Pons (tissue), 1 donor: ENCODE results near the gene BACH2.
"Not testable (repeated sequence)": the region's sequence is repeated elsewhere in the genome, so short reads cannot be mapped to it uniquely, and the experiment has no call there.

Source experiments
- DNase-seq: peaks from one replicate; pipeline ENCODE4 v3.0.0-alpha.2; 2016; ENCODE audit warnings: low spot score

BACH2 gene

GRCh38 chr6:90212274-90212673 is 84.4 kb downstream of the BACH2 start:
- DNase-seq = no peak

- no peak for DNase-seq
Observed at GRCh38 chr6:90209527-90209926, 87.1 kb downstream of the BACH2 start.

GRCh38 chr6:90208690-90209089 is 88.0 kb downstream of the BACH2 start:
- not testable (repeated sequence) for DNase-seq

GRCh38 chr6:90204327-90205056 is 92.2 kb downstream of the BACH2 start:
- no peak for DNase-seq

- DNase-seq = no peak
Observed at GRCh38 chr6:90203672-90204071, 93.0 kb downstream of the BACH2 start.

- DNase-seq = no peak
Observed at GRCh38 chr6:90202156-90202555, 94.5 kb downstream of the BACH2 start.

GRCh38 chr6:90199900-90200299 is 96.7 kb downstream of the BACH2 start:
- no peak for DNase-seq

- DNase-seq = no peak
Observed at GRCh38 chr6:90198758-90199425, 97.8 kb downstream of the BACH2 start.

GRCh38 chr6:90197854-90198496 is 98.7 kb downstream of the BACH2 start:
- no peak for DNase-seq

GRCh38 chr6:90195094-90195829 is 101.4 kb downstream of the BACH2 start:
- DNase-seq = no peak

- no peak for DNase-seq
Observed at GRCh38 chr6:90194371-90194841, 102.2 kb downstream of the BACH2 start.

GRCh38 chr6:90193359-90193758 is 103.3 kb downstream of the BACH2 start:
- DNase-seq = no peak

- DNase-seq = no peak
Observed at GRCh38 chr6:90192857-90193256, 103.8 kb downstream of the BACH2 start.

- no peak for DNase-seq
Observed at GRCh38 chr6:90190752-90191395, 105.8 kb downstream of the BACH2 start.

GRCh38 chr6:90190131-90190530 is 106.5 kb downstream of the BACH2 start:
- no peak for DNase-seq

- DNase-seq = no peak
Observed at GRCh38 chr6:90187437-90188121, 109.1 kb downstream of the BACH2 start.

GRCh38 chr6:90186637-90187371 is 109.8 kb downstream of the BACH2 start:
- no peak for DNase-seq

GRCh38 chr6:90186026-90186425 is 110.6 kb downstream of the BACH2 start:
- DNase-seq = no peak

GRCh38 chr6:90184334-90185298 is 112.0 kb downstream of the BACH2 start:
- no peak for DNase-seq
